ENCODE results near the gene TNFAIP8.

DNA sequence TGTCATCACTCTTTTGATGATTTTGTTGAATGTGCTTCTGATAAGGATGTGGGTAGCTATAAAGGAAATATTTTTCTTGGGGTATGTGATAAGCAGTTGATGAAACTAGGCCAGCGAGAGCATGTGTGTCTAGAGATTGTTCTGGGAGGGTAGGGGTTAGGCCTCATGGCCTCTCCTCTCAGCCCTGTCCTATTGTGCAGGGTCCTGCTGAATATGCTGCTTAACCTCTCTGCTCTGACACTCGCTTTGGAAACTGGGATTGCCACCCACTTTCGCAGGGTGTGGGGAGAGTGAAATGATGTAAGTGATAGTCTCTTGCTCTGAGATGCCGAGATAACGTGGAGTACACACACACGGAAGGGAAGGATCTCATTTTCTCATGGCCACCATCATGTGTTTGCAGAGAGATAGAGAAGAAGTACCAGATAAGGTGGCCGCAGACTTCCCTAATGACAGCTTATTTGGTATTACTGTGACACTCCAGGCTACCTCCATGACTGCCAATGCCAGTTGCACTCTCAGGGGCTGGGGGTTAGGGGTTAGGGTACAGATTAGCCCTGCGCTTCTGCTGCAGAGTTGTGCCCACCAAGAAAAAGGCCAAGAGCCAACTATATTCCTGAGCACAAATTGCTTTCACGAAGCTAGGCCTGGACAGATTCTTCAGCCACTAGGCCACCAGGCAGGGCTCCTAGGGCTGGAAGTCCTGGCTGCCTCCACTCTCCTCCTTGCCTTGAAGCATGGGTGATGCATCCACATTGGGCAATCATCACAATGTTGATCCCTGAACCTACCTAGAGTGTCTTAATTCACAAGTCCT, 25.2 kb upstream of the TNFAIP8 start:
- TF ChIP-seq, protein P1, sequence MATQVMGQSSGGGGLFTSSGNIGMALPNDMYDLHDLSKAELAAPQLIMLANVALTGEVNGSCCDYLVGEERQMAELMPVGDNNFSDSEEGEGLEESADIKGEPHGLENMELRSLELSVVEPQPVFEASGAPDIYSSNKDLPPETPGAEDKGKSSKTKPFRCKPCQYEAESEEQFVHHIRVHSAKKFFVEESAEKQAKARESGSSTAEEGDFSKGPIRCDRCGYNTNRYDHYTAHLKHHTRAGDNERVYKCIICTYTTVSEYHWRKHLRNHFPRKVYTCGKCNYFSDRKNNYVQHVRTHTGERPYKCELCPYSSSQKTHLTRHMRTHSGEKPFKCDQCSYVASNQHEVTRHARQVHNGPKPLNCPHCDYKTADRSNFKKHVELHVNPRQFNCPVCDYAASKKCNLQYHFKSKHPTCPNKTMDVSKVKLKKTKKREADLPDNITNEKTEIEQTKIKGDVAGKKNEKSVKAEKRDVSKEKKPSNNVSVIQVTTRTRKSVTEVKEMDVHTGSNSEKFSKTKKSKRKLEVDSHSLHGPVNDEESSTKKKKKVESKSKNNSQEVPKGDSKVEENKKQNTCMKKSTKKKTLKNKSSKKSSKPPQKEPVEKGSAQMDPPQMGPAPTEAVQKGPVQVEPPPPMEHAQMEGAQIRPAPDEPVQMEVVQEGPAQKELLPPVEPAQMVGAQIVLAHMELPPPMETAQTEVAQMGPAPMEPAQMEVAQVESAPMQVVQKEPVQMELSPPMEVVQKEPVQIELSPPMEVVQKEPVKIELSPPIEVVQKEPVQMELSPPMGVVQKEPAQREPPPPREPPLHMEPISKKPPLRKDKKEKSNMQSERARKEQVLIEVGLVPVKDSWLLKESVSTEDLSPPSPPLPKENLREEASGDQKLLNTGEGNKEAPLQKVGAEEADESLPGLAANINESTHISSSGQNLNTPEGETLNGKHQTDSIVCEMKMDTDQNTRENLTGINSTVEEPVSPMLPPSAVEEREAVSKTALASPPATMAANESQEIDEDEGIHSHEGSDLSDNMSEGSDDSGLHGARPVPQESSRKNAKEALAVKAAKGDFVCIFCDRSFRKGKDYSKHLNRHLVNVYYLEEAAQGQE (IDR thresholded peaks at IDR 0.05; ENCODE audit: unreplicated experiment) = no peak
- TF ChIP-seq, protein P2, sequence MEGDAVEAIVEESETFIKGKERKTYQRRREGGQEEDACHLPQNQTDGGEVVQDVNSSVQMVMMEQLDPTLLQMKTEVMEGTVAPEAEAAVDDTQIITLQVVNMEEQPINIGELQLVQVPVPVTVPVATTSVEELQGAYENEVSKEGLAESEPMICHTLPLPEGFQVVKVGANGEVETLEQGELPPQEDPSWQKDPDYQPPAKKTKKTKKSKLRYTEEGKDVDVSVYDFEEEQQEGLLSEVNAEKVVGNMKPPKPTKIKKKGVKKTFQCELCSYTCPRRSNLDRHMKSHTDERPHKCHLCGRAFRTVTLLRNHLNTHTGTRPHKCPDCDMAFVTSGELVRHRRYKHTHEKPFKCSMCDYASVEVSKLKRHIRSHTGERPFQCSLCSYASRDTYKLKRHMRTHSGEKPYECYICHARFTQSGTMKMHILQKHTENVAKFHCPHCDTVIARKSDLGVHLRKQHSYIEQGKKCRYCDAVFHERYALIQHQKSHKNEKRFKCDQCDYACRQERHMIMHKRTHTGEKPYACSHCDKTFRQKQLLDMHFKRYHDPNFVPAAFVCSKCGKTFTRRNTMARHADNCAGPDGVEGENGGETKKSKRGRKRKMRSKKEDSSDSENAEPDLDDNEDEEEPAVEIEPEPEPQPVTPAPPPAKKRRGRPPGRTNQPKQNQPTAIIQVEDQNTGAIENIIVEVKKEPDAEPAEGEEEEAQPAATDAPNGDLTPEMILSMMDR (conservative IDR thresholded peaks at IDR 0.05; ENCODE audit: low read depth in 2 of 2) = no peak
- TF ChIP-seq POLR2AphosphoS5 (IDR thresholded peaks at IDR 0.05; ENCODE audit: low read depth) = no peak
- no peak for TF ChIP-seq EZH2 (IDR thresholded peaks at IDR 0.05; ENCODE audit: low read depth, unreplicated experiment)
- TF ChIP-seq STAT1 (IDR thresholded peaks at IDR 0.05; ENCODE audit: unreplicated experiment) = no peak
- no peak for TF ChIP-seq CREB1 (CRISPR knock-in tag; IDR thresholded peaks at IDR 0.05; ENCODE audit: low read depth)
- TF ChIP-seq EZH2phosphoT487 (IDR thresholded peaks at IDR 0.05; ENCODE audit: unreplicated experiment) = no peak
- TF ChIP-seq JUNB (IDR thresholded peaks at IDR 0.05; ENCODE audit: unreplicated experiment) = no peak
- no peak for TF ChIP-seq ZNF114 (CRISPR knock-in tag; IDR thresholded peaks at IDR 0.05)

Measured in GM23338 (cell line).